Tibial nerve (tissue), 3 donors: ENCODE data around the gene NPLOC4.

ENCODE experiments used
- CTCF ChIP-seq, 5 experiments: fragments of 200-600 bp in 3 of 5; fragments of 450-650 bp in 2 of 5; sonication (generic) in 3 of 5; IDR thresholded peaks; one replicate each; pipeline ENCODE4 v1.5.1; 2016 to 2019; ENCODE audit warnings: antibody characterized with exemption in 5 of 5, mild to moderate bottlenecking in 3 of 5, moderate library complexity in 2 of 5
- POLR2A ChIP-seq, 2 donors: fragments of 450-650 bp; IDR thresholded peaks; one replicate each; pipeline ENCODE4 v1.6.1; 2017; ENCODE audit warnings: antibody characterized with exemption in 2 of 2, mild to moderate bottlenecking in 2 of 2, moderate library complexity in 2 of 2

GRCh38 chr17:81644496-81644895 lies 7.6 kb upstream of the NPLOC4 start:
- TF ChIP-seq CTCF (IDR thresholded peaks at IDR 0.05) (no peak), POLR2A (IDR thresholded peaks at IDR 0.05) (no peak)
